SK-N-MC (cell line): ENCODE results near the gene RHOBTB1.

Experiments
- DNase-seq: peaks from one replicate; pipeline ENCODE4 v3.0.0-alpha.2; 2011; ENCODE audit warnings: low read depth, low spot score
- H3K27ac ChIP-seq: fragments of 200-600 bp; sonication (generic); 2 replicates; pipeline ENCODE4 v1.5.1; 2016; ENCODE audit warnings: mixed run types
- H3K36me3 ChIP-seq: fragments of 200-600 bp; sonication (generic); 2 replicates; pipeline ENCODE4 v1.6.1; 2017; ENCODE audit warnings: antibody characterized with exemption, low read length, mixed read lengths; ENCODE audit not compliant: insufficient read depth
- H3K4me3 ChIP-seq: fragments of 200-600 bp; sonication (generic); 2 replicates; pipeline ENCODE4 v1.5.1; 2016
- H3K9ac ChIP-seq: fragments of 200-600 bp; sonication (generic); 2 replicates; pipeline ENCODE4 v1.8.0; 2017; ENCODE audit warnings: mixed run types, mixed read lengths; ENCODE audit not compliant: insufficient read length
- H3K9me3 ChIP-seq: fragments of 200-600 bp; sonication (generic); 2 replicates; pipeline ENCODE4 v1.6.1; 2017; ENCODE audit warnings: low read depth, mild to moderate bottlenecking, antibody characterized with exemption, low read length, moderate library complexity, mixed read lengths
- EZH2 ChIP-seq: fragments of 200-600 bp; sonication (generic); IDR thresholded peaks from one replicate; pipeline ENCODE4 v1.6.1; 2017; ENCODE audit warnings: antibody characterized with exemption
- FOXP2 ChIP-seq: optimal IDR thresholded peaks from 2 replicates; pipeline ENCODE3; 2011; ENCODE audit warnings: mild to moderate bottlenecking, moderate library complexity; ENCODE audit not compliant: insufficient read depth; ENCODE audit errors: extremely low read length, control extremely low read depth
- POLR2AphosphoS5 ChIP-seq: IDR thresholded peaks from 2 replicates; pipeline ENCODE4 v1.6.1; 2012; ENCODE audit warnings: mild to moderate bottlenecking, low read depth, low read length, borderline replicate concordance

Gene RHOBTB1

DNA sequence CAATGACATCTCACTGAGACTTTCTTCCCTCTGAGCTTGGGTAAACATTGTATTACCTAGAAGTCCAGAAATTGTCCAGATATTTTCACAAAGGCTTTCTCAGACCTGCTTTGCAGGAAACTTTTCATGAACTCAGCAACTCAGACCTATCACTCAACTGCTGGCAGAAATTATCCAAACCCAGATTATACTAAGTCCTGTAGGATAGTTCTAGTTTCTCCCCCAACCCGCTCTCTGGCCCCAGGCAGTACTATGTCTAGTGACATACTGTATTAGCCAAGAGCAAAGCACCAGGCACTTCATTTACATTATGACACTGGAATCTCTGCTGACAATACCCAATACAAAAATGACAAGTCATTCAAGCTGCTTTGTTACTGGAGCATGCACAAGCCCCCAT is 75.0 kb downstream of the RHOBTB1 start:
- Histone ChIP-seq H3K27ac (no peak overlapping the region), H3K4me3 (no peak overlapping the region), H3K9ac (no peak overlapping the region), H3K36me3 (no peaks in the 10 kb centered on the region), H3K9me3 (no peaks in the 10 kb centered on the region)
- no peak for DNase-seq
- TF ChIP-seq POLR2AphosphoS5 (no peak), EZH2 (no peak), FOXP2 (no peak)

- Histone ChIP-seq H3K4me3 (no peak overlapping the region), H3K9me3 (no peaks in the 10 kb centered on the region), H3K36me3 (no peaks in the 10 kb centered on the region), H3K9ac (no peak overlapping the region), H3K27ac (no peak overlapping the region)
- no peak for DNase-seq
- TF ChIP-seq POLR2AphosphoS5 (no peak), EZH2 (no peak), FOXP2 (no peak)
Observed at GRCh38 chr10:60865198-60865783, 78.7 kb downstream of the RHOBTB1 start.

- no peak for DNase-seq
- no peak overlapping the region for H3K4me3 ChIP-seq
- H3K9me3 ChIP-seq = no peaks in the 10 kb centered on the region
- no peaks in the 10 kb centered on the region for H3K36me3 ChIP-seq
- H3K27ac ChIP-seq = no peak overlapping the region
- no peak for TF ChIP-seq FOXP2
- no peak for TF ChIP-seq EZH2
- TF ChIP-seq POLR2AphosphoS5 = no peak
- no peak overlapping the region for H3K9ac ChIP-seq
Observed at GRCh38 chr10:60863796-60864195, 80.2 kb downstream of the RHOBTB1 start.

- no peaks in the 10 kb centered on the region for H3K9me3 ChIP-seq
- TF ChIP-seq POLR2AphosphoS5 (no peak), FOXP2 (no peak), EZH2 (no peak)
- no peak for DNase-seq
Observed at GRCh38 chr10:60862517-60862916, 81.5 kb downstream of the RHOBTB1 start.

GRCh38 chr10:60856405-60856804 is 87.6 kb downstream of the RHOBTB1 start:
- no peak for DNase-seq
- H3K36me3 ChIP-seq = no peaks in the 10 kb centered on the region
- no peak overlapping the region for H3K4me3 ChIP-seq
- no peaks in the 10 kb centered on the region for H3K9me3 ChIP-seq
- H3K9ac ChIP-seq = no peak overlapping the region
- no peak overlapping the region for H3K27ac ChIP-seq
- TF ChIP-seq FOXP2 = no peak
- TF ChIP-seq EZH2 = no peak
- no peak for TF ChIP-seq POLR2AphosphoS5

More at GRCh38 chr10:60862517-60862916, 81.5 kb downstream of the RHOBTB1 start:
- no peak overlapping the region for H3K9ac ChIP-seq
- no peak overlapping the region for H3K4me3 ChIP-seq
- H3K36me3 ChIP-seq = no peaks in the 10 kb centered on the region
- no peak overlapping the region for H3K27ac ChIP-seq

DNA sequence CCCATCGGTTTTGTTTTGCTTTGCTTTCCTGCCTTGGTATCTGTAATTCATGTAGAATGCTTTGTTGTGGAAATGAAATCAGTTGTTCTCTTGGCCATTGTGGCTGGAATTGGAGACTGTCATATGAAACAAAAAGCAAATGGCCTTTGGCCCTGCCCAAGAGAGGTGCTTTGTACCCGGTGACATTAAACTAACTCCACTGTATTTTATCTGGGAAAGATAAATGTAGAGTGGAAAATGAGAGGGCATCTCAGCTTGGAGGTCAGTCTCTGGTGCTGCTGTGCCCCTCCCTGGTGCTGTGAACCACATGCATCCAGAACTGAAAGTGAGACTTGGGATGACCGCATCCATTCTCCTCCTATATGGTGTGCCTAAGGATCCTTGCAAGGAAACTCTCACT is 90.3 kb downstream of the RHOBTB1 start:
- H3K36me3 ChIP-seq = no peaks in the 10 kb centered on the region
- H3K4me3 ChIP-seq = no peak overlapping the region
- H3K9me3 ChIP-seq = no peaks in the 10 kb centered on the region
- TF ChIP-seq EZH2 (no peak), POLR2AphosphoS5 (no peak), FOXP2 (no peak)
- H3K9ac ChIP-seq = no peak overlapping the region
- no peak overlapping the region for H3K27ac ChIP-seq
- no peak for DNase-seq

DNA sequence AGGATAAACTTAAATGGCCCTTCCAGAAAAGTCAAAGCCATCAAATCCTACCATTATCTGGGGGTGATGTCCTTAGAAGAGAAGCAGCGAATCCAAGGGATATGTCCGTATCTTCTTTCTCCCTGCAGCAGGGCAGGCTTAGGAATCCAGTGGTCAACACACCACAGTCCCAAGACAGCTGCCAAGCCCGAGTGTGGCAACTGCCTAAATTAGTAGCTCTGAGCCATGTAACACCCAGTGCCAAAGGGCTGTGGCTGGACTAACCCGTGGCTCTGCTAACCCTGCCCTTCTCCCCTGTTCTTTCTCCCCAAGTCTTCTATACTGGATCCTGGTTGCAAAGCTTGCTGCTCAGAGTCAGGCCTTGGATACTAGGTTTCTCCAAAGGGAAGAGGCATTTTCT is 90.9 kb downstream of the RHOBTB1 start:
- TF ChIP-seq FOXP2 (no peak), POLR2AphosphoS5 (no peak), EZH2 (no peak)
- no peaks in the 10 kb centered on the region for H3K36me3 ChIP-seq
- no peak for DNase-seq
- no peak overlapping the region for H3K9ac ChIP-seq
- no peak overlapping the region for H3K27ac ChIP-seq
- no peak overlapping the region for H3K4me3 ChIP-seq
- H3K9me3 ChIP-seq = no peaks in the 10 kb centered on the region

GRCh38 chr10:60849740-60850139 is 94.2 kb downstream of the RHOBTB1 start:
- Histone ChIP-seq H3K9me3 (no peaks in the 10 kb centered on the region), H3K27ac (no peak overlapping the region), H3K9ac (no peak overlapping the region), H3K36me3 (no peaks in the 10 kb centered on the region), H3K4me3 (no peak overlapping the region)
- TF ChIP-seq EZH2 (no peak), FOXP2 (no peak), POLR2AphosphoS5 (no peak)
- DNase-seq = no peak

GRCh38 chr10:60849217-60849616 is 94.8 kb downstream of the RHOBTB1 start:
- Histone ChIP-seq H3K27ac (no peak overlapping the region), H3K36me3 (no peaks in the 10 kb centered on the region), H3K9me3 (no peaks in the 10 kb centered on the region), H3K4me3 (no peak overlapping the region), H3K9ac (no peak overlapping the region)
- no peak for DNase-seq
- no peak for TF ChIP-seq FOXP2
- no peak for TF ChIP-seq EZH2
- TF ChIP-seq POLR2AphosphoS5 = no peak
